GM19395 (cell line): ENCODE results near the gene YY1.
"Not testable (repeated sequence)": the region's sequence is repeated elsewhere in the genome, so short reads cannot be mapped to it uniquely, and the experiment has no call there.

Source experiments
- ATAC-seq: cut with Tn5 transposase; IDR thresholded peaks from one replicate; pipeline ENCODE4 v1.9.1; 2021; ENCODE audit warnings: mild to moderate bottlenecking, moderate library complexity; ENCODE audit not compliant: unreplicated experiment

YY1 gene

GRCh38 chr14:100213587-100213955 lies 25.4 kb upstream of the YY1 start:
- no peak for ATAC-seq

- peak; percentile 92 for ATAC-seq
Measured at GRCh38 chr14:100213956-100214769, 24.8 kb upstream of the YY1 start.

- peak; percentile 16 for ATAC-seq
Measured at GRCh38 chr14:100214770-100215083, 24.2 kb upstream of the YY1 start.

GRCh38 chr14:100215330-100215885 lies 23.5 kb upstream of the YY1 start:
- no peak for ATAC-seq

GRCh38 chr14:100219126-100219785 lies 19.7 kb upstream of the YY1 start:
- ATAC-seq, result no peak

DNA sequence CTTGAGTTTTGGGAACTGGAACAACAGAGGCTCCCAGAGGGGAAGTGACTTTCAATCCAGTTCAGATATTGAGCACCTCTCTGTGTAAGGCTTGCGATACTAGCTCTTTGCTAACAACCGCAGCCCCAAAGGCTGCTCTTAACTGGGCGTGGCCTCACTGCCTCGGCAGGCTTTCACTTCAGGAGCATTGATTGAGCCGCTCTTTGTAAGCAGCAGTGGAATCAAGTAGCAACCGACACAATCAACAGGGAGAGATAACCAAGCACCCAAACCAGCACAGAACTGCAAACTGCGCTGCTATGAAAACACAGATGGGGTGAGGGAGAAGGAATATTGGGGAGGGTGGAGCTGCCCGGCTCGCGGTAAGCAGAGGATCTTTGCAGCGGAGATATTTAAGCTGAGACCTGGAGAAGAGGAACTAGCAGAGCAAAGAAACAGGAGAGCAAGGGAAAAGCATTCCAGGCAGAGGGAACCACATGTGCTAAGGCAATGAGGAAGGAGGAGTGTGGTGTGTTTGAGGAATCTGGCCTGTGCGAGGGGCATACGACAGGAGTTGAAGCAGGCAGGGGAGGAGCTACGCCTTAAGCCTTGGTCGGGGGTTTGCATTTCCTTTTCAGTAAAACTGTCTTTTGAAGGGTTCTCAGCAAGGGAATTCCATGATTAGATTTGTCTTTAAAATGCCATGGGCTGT lies 17.3 kb upstream of the YY1 start:
- ATAC-seq, result peak; percentile 96

DNA sequence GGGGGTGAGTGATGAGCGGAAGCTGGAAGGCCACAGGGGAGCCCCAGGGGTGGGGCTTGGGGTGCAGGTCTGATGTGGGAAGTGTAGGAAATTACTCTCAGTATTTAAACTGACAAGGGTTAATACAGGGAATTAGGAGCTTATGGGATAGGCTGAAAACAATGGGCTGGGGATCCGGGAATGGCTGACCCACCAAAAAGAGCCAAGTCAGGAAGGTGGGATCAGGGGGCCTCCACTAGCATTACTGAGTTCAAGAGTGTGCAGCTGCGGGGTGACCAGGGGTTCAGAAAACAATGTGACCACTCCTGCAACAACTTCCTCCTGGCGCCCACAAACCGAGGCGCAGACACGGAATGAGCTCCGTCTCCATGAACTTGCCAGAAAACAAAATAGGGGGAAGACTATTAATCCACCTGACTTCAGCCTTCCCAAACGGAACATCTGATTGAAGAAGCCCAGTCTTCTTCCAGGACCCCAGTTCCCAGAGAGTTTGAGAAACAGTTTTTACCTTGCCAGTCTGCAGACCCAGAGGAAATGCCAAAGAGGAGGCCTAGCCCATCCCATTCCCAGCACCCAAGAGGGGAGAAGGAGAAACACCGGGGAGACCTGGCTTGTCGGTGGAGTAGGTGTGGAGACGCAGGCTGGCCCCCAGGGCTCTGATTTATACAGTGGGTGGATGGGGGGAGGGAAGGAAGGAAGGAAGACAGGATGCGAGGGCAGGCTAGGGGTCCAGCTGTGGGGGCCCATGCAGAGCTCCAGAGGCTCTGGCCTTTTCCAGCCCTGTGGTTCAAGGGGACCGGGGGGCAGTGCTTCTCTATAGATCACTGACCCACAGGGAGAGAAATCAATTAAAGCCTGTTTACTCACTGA lies 16.5 kb upstream of the YY1 start:
- ATAC-seq, result peak; percentile 39

DNA sequence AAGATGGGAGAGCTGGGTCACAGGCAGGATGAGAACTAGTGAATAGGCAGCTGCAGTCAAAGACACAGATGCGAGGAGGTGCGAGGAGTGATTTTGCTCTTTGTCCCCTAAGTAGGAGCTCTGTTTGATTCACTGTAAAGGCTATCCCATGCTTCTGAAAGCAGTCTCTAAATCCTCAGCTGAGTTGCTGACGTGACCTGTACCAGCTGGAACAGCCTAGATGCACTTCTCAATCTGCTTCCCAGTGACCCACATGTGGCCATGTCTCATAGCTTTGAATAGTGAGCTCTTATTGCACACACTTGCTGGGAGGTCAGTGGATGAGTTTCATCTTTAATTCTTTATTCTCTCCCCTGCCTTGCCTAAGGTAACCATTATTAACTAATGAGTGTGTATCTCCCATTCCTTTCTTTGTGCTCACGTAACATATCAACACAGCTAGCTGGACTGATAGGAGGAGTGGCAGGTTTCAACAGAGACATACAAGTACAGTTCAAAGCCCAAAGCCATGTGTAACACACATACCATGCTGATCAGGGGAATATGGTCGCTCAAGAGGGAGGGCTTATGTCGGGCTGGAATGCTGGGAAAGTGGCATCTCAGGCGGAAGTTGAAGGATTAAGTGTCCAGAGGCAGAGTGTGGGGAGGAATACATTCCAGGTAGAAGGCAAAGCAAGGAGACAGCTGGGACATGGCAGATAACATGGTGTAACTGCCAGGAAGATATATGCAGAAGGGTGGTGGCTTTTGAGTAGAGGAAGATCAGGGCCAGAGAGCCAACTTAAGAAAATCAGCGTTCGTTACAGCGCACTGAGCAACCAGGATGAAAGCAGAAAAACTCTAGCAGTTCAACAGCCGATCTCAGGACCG lies 15.4 kb upstream of the YY1 start:
- no peak for ATAC-seq

DNA sequence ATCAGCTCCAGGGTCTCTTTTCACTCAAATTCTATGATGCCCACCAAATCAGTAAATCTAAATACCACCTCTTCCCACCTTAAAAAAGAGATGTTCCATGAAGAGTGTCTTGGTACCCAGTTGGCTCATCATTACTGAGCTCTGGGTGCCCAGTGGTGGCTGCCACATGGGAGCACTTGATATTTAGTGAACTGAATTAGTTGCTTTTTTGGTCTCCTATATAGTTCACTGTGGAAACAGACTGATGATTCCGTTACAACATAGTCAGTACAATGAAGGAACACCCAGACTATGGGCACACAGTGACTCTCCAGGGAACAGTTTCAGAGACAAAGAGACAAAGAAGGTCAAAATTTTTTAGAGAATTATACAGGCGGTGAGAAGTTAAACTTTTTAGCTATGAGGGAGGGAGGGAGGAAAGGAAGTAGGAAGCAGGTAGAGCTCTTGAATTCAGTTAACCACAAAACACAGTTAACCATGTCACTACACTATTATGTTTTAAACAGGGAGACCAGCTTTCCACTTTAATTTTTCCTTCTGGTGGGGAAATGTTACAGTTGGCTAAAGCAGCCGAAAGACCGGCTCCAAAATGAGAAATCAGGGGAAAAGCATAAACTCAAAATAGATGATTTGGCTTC lies 14.6 kb upstream of the YY1 start:
- ATAC-seq, result no peak

DNA sequence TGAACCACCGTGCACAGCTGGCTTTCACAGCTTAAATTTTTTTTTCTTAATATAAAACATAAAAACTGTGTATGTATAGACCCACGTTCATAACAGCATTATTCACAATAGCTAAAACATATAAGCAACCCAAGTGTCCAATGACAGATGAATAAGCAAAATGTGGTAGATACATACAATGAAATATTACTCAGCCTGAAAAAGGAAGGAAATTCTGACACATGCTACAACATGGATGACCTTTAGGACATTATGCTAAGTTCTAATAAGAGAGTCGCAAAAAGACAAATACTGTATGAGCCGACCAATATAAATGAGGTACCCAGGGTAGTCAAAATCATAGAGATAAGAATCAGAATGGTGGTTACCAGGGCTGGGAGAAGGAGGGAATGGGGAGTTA lies 13.8 kb upstream of the YY1 start:
- ATAC-seq, result no peak

- ATAC-seq, result no peak
Measured at GRCh38 chr14:100230361-100230760, 8.6 kb upstream of the YY1 start.

DNA sequence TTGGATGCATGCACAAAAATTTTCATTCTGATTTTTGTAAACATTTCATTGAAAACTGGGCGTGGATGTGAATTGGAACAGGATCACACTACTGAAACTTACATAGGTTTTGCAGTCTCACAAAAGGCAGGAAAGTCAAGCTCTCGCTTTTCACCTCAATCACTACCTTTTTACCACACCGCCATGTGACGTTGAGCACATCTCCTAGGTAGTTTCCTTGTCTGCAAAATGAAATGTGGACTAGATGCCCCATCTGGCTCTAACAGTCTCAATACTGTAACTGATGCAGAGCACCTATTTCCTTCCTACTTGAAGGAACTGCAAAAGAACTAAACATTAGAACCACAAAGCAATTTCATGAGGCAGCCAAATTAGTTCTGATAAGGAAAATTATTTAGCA lies 4.4 kb upstream of the YY1 start:
- no peak for ATAC-seq

DNA sequence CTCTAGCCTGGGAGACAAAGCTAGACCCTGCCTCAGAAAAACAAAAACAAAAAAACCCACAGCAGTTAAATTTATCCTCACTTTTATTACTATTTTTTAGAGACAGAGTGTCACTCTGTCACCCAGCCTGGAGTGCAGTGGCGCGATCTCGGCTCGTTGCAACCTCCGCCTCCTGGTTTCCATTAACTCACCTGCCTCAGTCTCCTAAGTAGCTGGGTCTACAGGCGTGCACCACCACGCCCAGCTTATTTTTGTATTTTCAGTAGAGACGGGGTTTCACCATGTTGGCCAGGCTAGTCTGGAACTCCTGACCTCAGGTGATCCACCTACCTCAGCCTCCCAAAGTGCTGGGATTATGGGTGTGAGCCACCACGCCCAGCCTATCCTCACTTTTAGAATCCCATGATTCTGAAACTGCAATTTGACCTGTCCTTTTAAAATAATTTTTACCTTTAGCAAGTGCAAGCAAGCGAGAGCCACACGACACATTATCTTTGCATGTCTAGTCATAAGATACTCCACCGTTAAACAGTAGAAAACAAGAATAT lies 2.6 kb upstream of the YY1 start:
- ATAC-seq, result not testable (repeated sequence)

DNA sequence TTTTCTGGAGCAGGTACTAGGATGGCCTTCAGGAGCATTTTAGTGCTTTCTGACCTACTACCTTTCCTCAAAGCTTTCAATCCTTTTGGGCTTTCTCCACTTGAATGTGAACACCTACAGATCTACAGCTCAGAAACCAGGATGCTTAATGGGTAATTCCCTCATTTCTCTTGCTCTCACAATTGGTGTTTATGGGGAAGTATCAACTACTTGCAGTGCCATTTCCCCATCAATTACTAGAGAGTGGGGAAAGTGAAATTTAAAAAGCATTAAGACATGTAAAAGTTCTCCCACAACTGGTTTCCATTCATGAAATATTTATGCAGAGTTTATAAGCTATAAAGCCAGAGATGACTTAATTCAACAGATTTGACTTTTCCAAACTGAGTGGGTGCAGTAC lies 2.1 kb upstream of the YY1 start:
- no peak for ATAC-seq

DNA sequence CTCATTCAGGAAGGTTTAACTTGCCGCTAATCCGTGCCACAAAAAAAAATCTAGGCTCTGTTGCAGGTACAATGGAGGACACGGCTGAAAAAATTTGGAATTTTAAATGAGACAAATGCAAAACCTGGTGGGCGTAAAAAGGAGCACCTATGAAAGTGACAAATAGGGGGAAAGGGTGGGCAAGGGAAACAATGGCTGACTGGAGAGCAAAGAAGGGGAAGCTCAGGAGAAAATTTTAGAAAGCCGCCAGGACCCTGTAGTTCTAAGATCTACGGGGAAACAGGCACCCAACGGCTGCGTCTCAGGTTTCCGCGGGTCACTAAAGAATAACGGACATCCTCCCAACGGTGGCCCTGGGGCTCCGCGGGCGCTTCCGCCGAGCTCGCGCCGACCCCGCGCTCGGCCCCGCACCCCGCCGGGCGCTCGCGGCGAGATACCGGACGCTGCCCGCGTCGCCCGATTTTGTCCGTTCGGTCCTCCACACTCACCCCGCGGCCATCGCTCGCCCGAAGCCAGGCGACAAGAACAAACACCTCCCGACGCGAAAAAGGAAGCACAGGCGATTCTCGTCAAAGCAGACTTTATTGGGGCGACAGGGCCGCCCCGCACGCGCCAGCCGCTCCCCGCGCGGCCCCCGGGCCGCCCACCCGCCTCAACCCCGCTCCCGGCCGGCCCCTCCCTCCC lies 1.1 kb upstream of the YY1 start:
- peak; percentile 23 for ATAC-seq

GRCh38 chr14:100239211-100239839 lies 381 bp downstream of the YY1 start:
- ATAC-seq, result no peak

- ATAC-seq, result peak; percentile 44
Measured at GRCh38 chr14:100239840-100240667, 1.1 kb downstream of the YY1 start.
